GM21447 (cell line): ENCODE results near the gene PGLYRP2.

Source experiments
- ATAC-seq: cut with Tn5 transposase; IDR thresholded peaks from one replicate; pipeline ENCODE4 v1.9.1; 2021; ENCODE audit not compliant: unreplicated experiment

PGLYRP2 gene

DNA sequence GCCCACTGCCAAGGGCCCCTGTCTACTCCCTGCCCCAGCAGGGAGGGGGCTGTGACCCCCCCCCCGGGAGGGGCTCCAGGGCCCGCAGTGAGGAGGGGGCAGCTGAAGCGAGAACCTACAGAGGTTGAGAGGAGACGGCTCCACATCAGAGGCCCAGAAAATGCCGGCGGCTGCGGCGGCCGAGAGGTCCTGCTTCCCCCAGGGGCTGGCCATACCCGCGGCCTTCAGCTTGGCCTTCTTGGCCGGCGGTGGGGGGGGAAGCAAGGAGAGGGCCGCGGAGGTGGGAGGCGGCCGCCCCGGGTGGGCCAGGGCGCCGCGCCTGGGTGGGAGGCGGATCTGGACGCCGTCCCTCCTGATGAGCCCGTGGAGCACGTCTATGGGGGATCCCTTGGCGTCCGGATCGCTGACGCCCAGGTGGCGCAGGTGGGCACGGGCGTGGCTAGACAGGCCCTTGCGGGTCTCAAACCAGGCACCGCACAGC, 51.3 kb downstream of the PGLYRP2 start:
- no peak for ATAC-seq

DNA sequence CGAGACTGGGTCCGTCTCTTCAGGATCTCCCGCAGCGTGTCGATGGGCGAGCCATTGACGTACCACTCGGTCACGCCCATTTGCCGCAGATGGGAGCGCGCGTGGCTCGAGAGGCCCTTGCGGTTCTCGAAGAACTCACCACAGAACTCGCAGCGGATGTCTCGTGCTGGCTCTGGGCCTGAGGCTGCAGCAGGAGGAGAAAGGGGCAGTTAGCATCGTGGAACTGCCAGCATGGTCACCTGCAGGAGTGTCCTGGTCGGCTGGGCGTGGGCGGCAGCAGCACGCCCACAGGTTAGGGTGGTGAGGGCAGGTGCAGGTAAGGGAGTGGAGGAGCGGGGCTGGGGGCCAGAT, 52.0 kb downstream of the PGLYRP2 start:
- no peak for ATAC-seq

DNA sequence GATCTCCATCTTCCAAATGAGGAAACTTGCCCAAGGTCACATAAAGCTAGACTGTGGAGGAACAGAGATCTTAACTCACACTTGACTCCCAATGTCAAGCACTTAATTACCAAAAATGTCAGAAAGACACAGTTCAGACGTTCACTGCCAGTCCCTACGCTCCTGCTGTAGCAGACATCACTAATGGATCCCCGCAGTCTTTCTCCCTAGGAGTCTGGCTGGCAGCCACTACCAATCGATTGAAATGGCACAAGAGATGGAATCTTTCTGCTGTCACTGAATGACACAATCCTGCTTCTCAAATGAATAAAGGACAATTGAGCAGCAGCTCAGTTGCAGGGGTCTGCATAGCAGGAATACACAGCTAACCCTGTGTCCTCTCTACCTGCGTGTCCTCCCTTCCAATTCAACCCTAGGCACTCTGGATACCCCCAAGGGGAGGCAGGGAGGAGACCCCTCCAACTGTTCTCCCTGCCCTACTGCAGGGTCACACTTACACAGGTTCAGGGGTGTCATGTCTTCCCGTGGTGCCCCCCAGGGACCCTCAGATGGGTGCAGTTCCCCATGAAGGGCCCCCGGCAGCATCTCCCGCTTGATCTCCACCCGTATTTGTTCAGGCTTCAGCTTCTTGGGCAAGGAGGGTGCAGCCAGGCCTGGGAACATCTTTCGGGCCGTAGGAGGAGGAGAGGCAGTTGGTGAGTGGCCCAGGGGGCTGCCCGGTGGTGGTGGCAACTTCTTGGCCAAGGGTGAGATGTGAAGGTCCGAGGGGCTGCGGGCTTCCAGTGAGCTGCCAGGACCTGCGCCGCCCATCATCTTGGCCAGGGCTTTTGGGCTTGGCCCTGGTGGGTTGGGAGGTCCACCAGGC, 52.6 kb downstream of the PGLYRP2 start:
- no peak for ATAC-seq

DNA sequence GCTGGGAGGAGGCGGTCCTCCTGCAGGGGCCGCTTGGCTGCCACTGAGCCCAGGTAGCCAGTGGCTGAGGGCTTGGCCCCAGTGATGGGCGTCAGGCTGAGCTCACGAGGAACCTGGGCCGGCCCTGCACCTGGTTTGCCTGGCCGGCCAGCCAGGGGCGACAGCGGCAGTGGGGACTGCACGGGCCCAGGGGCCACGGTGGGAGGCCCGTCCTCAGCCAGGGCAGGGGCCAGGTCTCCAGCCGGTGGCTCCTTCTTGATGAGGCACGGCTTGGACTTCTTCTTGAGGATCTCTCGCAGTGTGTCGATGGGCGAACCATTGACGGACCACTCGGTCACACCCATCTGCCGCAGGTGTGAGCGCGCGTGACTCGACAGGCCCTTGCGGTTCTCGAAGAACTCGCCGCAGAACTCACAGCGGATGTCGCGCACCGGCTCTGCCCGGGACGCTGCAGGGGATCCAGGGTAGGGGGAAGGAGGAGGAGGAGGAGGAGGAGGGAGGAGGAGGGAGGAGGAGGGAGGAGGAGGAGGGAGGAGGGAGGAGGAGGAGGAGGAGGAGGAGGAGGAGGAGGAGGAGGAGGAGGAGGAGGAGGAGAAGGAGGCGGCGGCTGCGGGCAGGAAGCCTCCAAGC, 53.9 kb downstream of the PGLYRP2 start:
- no peak for ATAC-seq

DNA sequence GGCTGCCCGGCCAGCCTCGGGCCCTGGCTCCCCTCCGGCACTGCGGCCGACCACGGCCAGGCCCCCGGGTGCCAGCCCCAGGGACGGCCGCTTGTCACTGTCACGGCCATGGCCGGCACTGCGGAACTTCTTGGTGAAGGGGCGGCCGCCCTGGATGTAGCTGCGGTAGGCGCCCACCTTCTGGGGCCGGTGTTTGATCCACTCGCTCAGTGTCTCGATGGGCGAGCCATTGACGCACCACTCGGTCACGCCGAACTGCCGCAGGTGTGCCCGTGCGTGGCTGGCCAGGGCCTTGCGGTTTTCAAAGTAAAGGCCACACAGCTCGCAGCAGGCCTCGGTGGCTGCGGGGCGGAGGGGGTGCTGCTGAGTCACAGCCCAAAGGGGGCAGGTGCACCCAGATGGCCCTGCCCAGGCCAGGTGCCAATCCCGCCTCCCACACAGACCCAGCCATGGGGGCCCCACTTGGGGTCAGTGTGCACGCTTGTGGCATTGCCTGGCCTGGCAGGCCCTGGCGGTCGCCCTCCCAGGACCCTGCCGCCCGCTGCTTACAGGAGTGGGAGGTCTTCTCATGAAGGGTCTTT, 54.5 kb downstream of the PGLYRP2 start:
- no peak for ATAC-seq

DNA sequence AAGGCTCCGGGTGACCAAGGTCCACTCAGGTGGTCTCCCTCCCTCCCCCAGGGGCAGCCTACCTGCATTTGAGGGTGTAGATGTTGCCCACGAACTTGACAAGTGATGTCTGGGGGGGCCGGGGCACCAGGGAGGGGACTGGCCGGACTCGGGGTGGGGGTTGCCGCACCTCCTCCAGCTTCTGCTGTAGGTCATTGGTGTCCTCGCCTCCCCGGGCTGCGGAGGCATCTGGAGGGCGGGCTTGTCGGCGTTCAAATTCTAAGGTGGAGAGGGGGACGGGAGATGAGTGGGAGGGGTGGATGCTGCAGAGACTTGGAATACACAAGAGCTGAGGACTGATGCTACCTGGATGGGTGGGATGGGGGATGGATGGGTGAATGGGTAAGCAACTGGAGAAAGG, 55.2 kb downstream of the PGLYRP2 start:
- no peak for ATAC-seq

DNA sequence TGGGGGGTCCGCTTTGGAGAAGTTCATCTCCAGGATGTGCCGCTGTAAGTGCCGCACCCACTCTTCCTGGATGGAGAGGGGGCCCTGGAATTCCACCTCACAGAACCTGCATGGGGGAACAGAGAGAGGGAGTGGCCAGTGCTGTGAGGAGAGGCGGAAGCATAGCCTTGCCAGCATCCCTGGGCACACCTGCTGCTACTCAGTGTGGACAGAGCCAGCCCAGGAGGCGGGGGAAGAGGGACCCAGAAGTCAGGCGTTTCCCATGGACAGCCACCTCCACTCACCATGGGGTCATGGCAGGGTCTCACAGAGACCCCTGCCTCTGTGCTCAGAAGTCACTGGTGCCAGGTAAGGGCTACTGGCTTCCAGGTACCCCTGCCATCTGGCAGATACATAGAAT, 56.2 kb downstream of the PGLYRP2 start:
- ATAC-seq, result no peak

DNA sequence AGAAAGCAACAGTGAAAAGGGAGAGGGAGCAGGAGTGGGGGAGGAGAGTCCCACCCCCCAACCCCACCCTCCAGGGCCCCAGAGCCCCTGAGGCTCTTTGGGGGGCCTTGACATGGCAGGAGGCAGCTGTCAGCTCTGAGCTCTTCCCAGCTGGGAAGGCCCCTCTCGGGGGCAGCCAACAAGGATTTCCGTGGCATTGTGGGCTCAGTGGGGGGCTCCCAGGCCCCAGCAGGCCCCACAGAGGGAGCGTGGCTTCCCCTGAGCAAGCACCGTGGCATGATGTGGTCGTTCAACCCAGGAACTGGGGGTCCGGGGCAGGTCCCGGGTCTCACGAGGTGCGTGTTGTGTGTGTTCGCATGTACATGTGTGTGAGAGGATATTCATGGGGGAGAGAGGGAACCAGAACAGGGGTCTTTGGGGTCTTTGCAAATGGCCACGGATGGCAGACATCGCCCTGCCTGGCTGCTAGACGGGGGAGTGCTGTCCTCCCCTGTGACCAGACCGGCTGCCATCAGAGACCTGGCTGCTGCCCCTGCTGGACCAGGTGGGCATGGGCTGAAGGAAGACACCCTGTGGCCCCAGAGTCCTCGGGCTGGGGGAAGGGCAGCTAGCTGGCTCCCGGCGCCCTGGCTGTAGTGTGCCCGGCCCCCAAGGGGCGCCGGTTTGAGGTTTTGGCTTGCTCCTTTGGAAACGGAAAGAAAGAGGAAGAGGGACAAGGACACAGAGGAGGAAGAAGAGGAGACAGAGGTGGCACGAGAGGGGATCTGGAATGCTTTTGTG, 56.8 kb downstream of the PGLYRP2 start:
- no peak for ATAC-seq

DNA sequence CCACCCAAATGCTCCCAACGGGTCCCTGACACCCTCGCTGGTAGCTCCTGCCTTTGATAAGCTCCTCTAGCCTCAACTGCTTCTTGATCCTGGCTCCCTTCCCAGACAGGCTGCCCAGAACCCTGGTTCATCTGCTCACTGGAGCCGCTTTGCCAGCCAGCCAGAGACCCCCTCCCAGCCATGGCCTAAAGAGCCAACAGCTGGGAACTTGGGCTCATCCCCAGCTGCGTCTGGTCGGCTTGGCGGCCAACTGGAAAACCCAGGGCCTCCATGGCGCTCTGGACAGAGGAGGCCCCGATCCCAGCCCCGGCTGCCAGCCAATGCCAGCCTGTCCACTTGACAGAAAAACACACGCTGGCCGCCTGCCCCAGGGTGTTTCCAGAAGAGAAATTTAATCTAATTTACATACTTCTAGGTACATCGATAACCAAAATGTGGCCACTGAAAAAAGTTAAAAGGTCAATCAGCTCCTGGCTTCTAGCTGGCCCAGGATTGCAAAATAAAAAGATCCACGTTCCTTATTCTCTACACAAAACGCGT, 57.5 kb downstream of the PGLYRP2 start:
- ATAC-seq, result no peak

DNA sequence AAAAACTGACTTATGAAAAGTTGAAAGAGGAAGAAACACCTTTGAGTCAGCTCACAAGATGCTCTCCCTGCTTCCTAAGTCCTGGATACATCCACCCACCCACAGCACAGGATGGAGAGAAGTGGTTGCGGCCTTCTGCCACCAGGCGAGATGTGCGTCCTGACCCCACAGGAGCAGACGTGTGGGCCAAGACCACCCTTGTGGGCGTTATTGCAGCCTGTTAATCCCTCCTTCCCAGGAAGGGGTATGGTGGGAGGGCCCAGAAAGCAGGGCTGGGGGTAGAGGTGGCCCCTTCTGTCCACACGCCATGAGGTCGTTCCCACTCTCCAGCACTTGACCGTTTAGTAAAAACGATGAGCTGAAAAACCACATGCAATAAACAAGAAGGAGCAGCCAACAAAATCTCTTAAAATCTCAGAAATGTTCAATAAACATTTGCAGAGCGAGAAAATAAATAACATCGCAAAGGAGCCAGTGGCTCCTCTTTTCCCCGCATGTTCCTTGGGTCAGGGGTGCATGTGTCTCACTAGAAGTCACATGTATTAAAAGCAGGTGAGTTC, 58.1 kb downstream of the PGLYRP2 start:
- no peak for ATAC-seq

DNA sequence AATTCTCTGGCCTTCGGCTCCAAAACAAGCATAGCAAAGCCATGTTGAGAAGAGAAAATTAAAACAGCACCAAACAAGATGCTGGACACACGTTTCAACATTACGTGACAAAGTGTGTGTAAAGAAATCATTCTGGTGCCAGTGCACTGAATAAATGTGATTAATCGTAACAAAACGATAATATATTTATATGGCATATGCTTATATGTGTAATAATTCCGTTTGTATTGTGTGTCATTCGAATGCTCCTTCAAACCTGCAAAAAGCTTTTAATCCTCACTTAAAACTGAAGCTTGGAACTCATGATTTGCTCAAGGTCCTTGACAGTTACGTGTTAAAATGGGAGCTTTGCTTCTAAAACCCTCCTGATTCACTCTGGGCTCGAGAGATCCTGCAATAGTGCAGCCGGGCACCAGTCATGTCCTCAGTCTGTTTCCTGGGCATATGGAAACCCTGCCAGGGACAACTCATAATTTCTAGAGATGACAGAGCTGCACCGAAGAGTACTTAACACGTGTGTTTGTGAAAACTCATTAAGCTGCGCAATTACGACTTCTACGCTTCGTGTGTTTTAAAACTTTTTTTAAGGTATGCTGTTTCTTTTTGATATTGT, 59.8 kb downstream of the PGLYRP2 start:
- ATAC-seq, result no peak
